Uterus (tissue), 2 donors: Measurements from ENCODE around the gene SIT1.

Source experiments
- CTCF ChIP-seq, 4 experiments: fragments of 200-600 bp in 2 of 4; fragments of 450-650 bp in 2 of 4; sonication (generic) in 2 of 4; IDR thresholded peaks; one replicate each; pipeline ENCODE4 v1.5.1; 2016 to 2019; ENCODE audit warnings: antibody characterized with exemption in 4 of 4, mild to moderate bottlenecking in 2 of 4, moderate library complexity in 1 of 4
- POLR2A ChIP-seq, 2 donors: fragments of 450-650 bp; IDR thresholded peaks; one replicate each; pipeline ENCODE4 v1.6.1; 2016; ENCODE audit warnings: antibody characterized with exemption in 2 of 2, mild to moderate bottlenecking in 1 of 2, moderate library complexity in 1 of 2

- no peak for TF ChIP-seq POLR2A (IDR thresholded peaks at IDR 0.05)
- TF ChIP-seq CTCF (IDR thresholded peaks at IDR 0.05), result no peak
Observed at GRCh38 chr9:35639631-35640030, 11.1 kb downstream of the SIT1 start.
